Peyer's patch (tissue), 4 donors: ENCODE measurements around the gene EFNA5. TPM values are rescaled to one million over a fixed set of nuclear protein-coding genes. Genes with fewer than 3 reads are reported as not detected.

ENCODE experiments used
- DNase-seq, 3 donors: peaks; one replicate each; pipeline ENCODE4 v3.0.0-alpha.2; 2017 to 2019
- H3K27ac ChIP-seq, 4 donors: fragments of 200-600 bp; sonication (generic); one replicate each; pipeline ENCODE4 v1.5.1; 2016 to 2019
- H3K27me3 ChIP-seq, 2 donors: fragments of 200-600 bp; sonication (generic); one replicate each; pipeline ENCODE4 v1.5.1; 2019
- H3K36me3 ChIP-seq, 3 donors: fragments of 200-600 bp; sonication (generic); one replicate each; pipeline ENCODE4 v1.5.1; 2016 to 2019
- H3K4me1 ChIP-seq, 4 donors: fragments of 200-600 bp; sonication (generic); one replicate each; pipeline ENCODE4 v1.5.1; 2016 to 2019
- H3K4me3 ChIP-seq, 4 donors: fragments of 200-600 bp; sonication (generic); 1 replicate in 3 of 4; 2 replicates in 1 of 4; pipeline ENCODE4 v1.5.1; 2016 to 2019; ENCODE audit warnings: mild to moderate bottlenecking in 1 of 4
- H3K9me3 ChIP-seq, 4 donors: fragments of 200-600 bp; sonication (generic); one replicate each; pipeline ENCODE4 v1.5.1; 2016 to 2019; ENCODE audit warnings: mild to moderate bottlenecking in 1 of 4
- POLR2A ChIP-seq, 2 donors: fragments of 450-650 bp; IDR thresholded peaks; one replicate each; pipeline ENCODE4 v1.5.1; 2017; ENCODE audit warnings: antibody characterized with exemption in 2 of 2, mild to moderate bottlenecking in 2 of 2, moderate library complexity in 2 of 2
- total RNA-seq, 4 donors: library from RNA; depleted of rRNA; stranded (reverse); fragments of >200 nt; gene quantifications; one replicate each; pipeline ENCODE4 v1.1.0, GENCODE V29; 2016
- TF ChIP-seq, protein P1 (sequence below), 6 experiments: fragments of 450-650 bp in 4 of 6; fragments of 200-600 bp in 2 of 6; sonication (generic) in 1 of 6; IDR thresholded peaks; one replicate each; pipeline ENCODE4 v1.5.1; 2017 to 2019; ENCODE audit warnings: antibody characterized with exemption in 6 of 6, mild to moderate bottlenecking in 3 of 6, moderate library complexity in 1 of 6

The EFNA5 gene
- total RNA-seq = 10 to 100 TPM in 1 of 4 donors, 1 to 10 TPM in 2, not detected in 1; 1.1 to 27.5 (median 1.1) TPM

DNA sequence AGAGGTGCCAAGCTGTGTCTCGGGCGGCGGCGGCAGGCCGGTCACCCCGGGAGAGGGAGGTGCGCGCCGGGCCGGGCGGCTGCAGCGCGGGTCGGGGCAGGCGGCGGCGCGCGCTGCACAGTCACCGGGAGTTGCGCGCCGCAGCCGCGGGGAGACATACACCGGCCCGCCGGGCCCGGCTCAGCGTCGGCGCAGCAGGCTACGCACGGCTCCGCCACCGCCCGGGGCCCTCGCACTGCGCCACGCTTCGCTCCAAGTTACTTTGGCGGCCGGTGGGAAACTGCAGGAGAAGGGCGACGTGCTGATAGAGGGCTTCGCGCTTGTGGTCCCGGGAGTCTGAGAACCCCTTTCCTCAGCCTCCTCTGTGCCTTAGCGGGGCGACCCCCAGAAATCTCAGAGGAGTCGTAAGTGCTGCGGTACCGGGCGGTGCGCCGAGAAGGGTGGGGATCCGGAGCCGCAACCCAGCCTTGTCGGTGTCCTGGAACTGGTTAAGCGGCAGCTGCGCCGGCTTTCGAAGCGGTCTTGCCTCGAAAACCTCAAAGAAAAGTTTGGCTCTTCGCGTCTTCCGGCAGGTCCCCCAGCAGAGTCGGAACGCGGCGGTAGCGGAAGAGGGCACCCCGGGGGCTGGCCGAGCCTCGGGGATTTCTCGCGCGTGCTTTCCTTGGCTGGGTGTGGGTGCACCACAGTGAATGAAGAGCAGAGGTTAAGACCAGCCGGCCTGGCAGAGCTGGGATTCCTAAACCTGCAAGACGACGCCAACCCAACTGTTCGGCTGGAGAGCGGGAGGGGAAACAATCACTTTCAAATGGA, at the start of gene EFNA5:
Gene EFNA5, minus strand, starts transcription at position 6 of the 810 bp plus-strand sequence.
- no peaks in the 10 kb centered on the region for H3K36me3 ChIP-seq
- H3K4me1 ChIP-seq = peaks cover 0 to 42% (median 7%) of the 10 kb centered on the region in 4 donors
- peak within 1 kb of the TSS; percentile 35 to 58 (median 52) for H3K4me3 ChIP-seq
- peak in 1 of 3 donors; percentile 54 for DNase-seq
- H3K27me3 ChIP-seq = no peaks in the 10 kb centered on the region
- peak within 1 kb of the TSS in 3 of 4 donors; percentile 35 to 68 (median 49) for H3K27ac ChIP-seq
- H3K9me3 ChIP-seq = no peaks in the 10 kb centered on the region
- TF ChIP-seq, protein P1, sequence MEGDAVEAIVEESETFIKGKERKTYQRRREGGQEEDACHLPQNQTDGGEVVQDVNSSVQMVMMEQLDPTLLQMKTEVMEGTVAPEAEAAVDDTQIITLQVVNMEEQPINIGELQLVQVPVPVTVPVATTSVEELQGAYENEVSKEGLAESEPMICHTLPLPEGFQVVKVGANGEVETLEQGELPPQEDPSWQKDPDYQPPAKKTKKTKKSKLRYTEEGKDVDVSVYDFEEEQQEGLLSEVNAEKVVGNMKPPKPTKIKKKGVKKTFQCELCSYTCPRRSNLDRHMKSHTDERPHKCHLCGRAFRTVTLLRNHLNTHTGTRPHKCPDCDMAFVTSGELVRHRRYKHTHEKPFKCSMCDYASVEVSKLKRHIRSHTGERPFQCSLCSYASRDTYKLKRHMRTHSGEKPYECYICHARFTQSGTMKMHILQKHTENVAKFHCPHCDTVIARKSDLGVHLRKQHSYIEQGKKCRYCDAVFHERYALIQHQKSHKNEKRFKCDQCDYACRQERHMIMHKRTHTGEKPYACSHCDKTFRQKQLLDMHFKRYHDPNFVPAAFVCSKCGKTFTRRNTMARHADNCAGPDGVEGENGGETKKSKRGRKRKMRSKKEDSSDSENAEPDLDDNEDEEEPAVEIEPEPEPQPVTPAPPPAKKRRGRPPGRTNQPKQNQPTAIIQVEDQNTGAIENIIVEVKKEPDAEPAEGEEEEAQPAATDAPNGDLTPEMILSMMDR (IDR thresholded peaks at IDR 0.05) = no peak
- TF ChIP-seq POLR2A (IDR thresholded peaks at IDR 0.05) = no peak

DNA sequence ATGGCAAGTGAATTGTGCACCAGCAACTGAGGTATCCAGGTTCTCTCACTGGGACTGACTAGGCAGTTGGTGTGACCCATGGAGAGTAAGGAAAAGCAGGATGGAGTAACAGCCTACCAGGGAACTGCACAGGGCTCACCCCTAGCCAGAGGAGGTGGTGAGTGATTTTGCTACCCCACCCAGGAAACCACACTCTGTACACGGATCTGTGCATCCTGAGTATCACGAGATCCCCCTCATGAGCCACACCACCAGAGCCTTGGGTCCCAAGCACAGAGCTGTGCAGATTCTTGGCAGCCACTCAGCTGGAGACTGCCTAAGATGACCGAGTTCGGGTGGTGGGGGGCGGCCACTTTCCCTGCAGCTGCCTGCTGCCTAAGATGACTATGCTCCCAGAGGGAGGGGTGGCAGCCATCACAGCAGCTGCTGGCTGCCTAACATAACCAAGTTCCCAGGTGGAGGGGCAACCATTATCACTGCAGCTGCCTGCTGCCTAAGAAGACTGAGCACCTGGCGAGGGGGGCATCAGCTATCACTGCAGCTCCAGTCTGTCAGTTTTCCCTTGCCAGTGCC, 48.4 kb upstream of the EFNA5 start:
- H3K9me3 ChIP-seq = no peaks in the 10 kb centered on the region
- no peak for DNase-seq
- no peaks in the 10 kb centered on the region for H3K36me3 ChIP-seq
- H3K27me3 ChIP-seq = no peaks in the 10 kb centered on the region
- no peak overlapping the region for H3K27ac ChIP-seq
- H3K4me3 ChIP-seq = no peak overlapping the region
- TF ChIP-seq POLR2A (IDR thresholded peaks at IDR 0.05) = no peak
- TF ChIP-seq, protein P1 (IDR thresholded peaks at IDR 0.05) = no peak
- no peaks in the 10 kb centered on the region for H3K4me1 ChIP-seq

- DNase-seq = no peak
- Histone ChIP-seq H3K36me3 (no peaks in the 10 kb centered on the region), H3K9me3 (no peaks in the 10 kb centered on the region), H3K27ac (no peak overlapping the region), H3K4me1 (no peaks in the 10 kb centered on the region), H3K4me3 (no peak overlapping the region), H3K27me3 (no peaks in the 10 kb centered on the region)
- TF ChIP-seq POLR2A (IDR thresholded peaks at IDR 0.05) = no peak
- TF ChIP-seq, protein P1 (IDR thresholded peaks at IDR 0.05) = no peak
These were observed 47.1 kb upstream of the EFNA5 start for GRCh38 chr5:107717816-107718215.

DNA sequence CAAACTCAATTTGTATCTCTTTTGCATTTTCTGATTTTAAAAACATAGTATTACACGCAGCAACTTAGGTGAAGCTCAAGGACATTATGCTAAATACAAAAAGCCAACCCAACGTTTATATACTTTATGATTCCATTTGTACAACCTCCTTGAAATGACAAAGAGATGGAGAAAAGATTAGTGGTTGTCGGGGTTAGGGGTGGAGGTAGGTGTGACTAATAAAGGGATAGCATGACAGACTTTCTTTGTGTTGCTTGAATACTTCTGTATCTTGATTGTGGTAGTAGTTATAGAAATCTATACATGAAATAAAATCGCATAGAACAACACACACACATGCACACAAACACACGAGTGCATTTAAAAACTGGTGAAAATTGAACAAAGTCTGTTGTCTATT, 42.5 kb upstream of the EFNA5 start:
- no peaks in the 10 kb centered on the region for H3K36me3 ChIP-seq
- H3K4me1 ChIP-seq = no peaks in the 10 kb centered on the region
- no peaks in the 10 kb centered on the region for H3K9me3 ChIP-seq
- no peak for DNase-seq
- TF ChIP-seq POLR2A (IDR thresholded peaks at IDR 0.05) = no peak
- TF ChIP-seq, protein P1 (IDR thresholded peaks at IDR 0.05) = no peak
- no peak overlapping the region for H3K27ac ChIP-seq
- H3K4me3 ChIP-seq = no peak overlapping the region
- no peaks in the 10 kb centered on the region for H3K27me3 ChIP-seq

DNA sequence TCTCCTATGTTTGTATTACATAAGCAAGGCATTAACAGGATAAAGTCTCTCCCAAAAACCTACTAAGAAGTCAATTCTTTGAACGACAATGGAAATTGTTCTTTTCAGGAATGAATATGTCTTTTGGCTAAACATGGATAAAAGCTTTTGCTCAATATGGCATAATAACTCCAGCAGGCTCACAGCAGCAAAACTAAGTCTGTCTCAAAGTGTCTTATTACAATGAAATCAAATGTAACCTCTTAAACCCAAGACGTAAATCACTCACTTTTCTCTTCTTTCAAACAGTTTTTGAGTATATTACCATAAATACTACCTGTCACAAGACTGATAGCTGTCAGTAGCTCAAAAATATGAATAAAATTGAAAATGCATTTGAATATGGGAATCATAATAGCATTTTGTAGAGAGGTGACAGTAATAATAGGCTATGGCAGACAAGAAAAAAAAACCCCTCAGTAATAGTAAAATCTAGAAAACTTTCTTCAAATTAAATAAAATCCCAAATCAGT, 41.7 kb upstream of the EFNA5 start:
- Histone ChIP-seq H3K9me3 (no peaks in the 10 kb centered on the region), H3K36me3 (no peaks in the 10 kb centered on the region), H3K27me3 (no peaks in the 10 kb centered on the region), H3K4me3 (no peak overlapping the region), H3K4me1 (no peaks in the 10 kb centered on the region), H3K27ac (no peak overlapping the region)
- no peak for TF ChIP-seq POLR2A (IDR thresholded peaks at IDR 0.05)
- TF ChIP-seq, protein P1 (IDR thresholded peaks at IDR 0.05) = no peak
- no peak for DNase-seq
